ENCODE results near the gene SNX13. TPM values are rescaled to one million over a fixed set of nuclear protein-coding genes. Genes with fewer than 3 reads are reported as not detected.

Gene SNX13
- polyA plus RNA-seq, 2 of the 4 experiments (the other 2 are of a cell fraction) = 13.1 to 31.6 TPM

DNA sequence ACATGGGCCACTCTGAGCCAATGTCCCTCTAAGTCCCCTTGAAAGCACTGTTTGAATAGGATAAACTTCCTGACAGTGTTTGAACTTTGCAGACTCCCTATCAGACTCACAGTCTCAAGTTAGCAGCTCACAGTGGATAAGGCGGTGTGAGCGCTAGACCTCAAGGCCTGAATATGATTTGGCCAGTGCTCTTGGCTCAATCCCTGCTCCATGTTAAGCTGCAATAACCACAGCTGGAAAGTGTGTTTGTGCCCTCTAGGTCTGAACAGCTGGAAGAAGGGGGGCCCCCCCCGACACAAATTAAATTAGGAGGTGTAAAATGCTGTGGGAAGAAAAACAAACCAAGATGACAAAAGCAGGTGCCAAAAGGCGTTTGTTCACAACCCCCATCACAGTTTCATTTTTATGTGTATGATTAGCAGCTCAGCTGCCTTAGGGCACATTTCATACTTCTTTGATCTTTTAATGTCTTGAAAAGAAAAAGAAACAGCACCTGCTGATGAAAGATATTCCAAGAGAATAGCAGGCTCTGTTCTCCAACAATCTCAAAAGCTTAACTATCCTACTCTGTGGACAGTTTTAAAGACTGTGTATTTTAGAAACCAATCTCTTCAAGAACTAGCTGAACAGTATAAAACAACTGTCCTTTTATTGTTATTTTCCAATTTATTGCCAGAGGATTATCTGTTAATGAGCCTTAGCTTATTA is 167.6 kb downstream of the SNX13 start:
- Histone ChIP-seq H3K4me1 (peaks cover 18% of the 10 kb centered on the region; the same call in 2 of the 3 replicates), H3K9me3 (no peaks in the 10 kb centered on the region), H3K4me2 (peak overlapping the region; percentile 43; the same call in 2 of the 3 replicates), H3K27ac (peak overlapping the region in 1 of 2 experiments; percentile 16; a peak in 1 of 6 replicates), H3K4me3 (no peak overlapping the region)
- TF ChIP-seq NR3C1 (IDR thresholded peaks at IDR 0.05) = no peak
- ATAC-seq (no peak), FAIRE-seq (no peak), DNase-seq (ENCODE audit: low read depth in 1 of 2, low spot score in 1 of 2) (no peak)
- ChIA-PET POLR2A (interaction anchor here (0.5 to 0.7 kb wide), 3 partner anchors 10 to 76 kb away, joined by 3 read pairs; no protein-coding TSS in a partner anchor), CTCF (interaction anchor here (0.8 to 1.3 kb wide), 5 partner anchors 11 to 580 kb away, joined by 3 to 7 read pairs (median 3); no protein-coding TSS in a partner anchor)
- WGBS (ENCODE audit: missing lambda C conversion rate) = 67% methylated on average over 4 of the region's 4 CpGs

DNA sequence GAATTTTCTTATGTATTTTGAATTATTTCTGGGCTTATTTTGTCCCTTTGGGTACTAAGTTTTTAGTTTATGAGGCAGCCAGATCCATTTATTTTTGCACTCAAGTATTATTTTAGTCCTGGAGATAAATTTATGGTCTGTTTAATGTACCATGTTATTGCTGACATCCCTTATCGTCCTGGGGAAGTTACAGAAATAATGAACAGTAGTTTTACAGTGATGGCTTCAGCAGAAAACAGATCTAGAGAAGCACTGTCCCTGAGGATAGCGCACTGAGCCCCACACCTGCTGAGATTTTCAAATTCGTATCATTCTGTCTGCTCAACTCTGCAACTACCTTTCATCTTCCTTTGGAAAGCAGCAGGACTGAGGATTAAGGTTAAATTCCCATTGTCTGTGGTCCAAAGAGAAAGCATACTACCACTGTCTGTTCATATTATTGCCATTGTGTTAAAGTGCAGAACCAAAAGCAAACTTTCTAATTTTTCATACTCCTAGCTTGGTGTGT is 168.3 kb downstream of the SNX13 start:
- no peak for DNase-seq (ENCODE audit: low read depth in 1 of 2, low spot score in 1 of 2)
- CTCF ChIA-PET = interaction anchor here (1.1 to 1.3 kb wide), 2 partner anchors 28 to 580 kb away, joined by 3 to 7 read pairs; no protein-coding TSS in a partner anchor
- no peak overlapping the region for H3K4me3 ChIP-seq
- POLR2A ChIA-PET = interaction anchor here (0.7 kb wide), 1 partner anchor 9 kb away, joined by 3 read pairs; no protein-coding TSS in a partner anchor
- FAIRE-seq = no peak
- ATAC-seq = no peak
- no peak overlapping the region for H3K27ac ChIP-seq
- no peak overlapping the region for H3K4me2 ChIP-seq
- peaks cover 18% of the 10 kb centered on the region; the same call in 2 of the 3 replicates for H3K4me1 ChIP-seq
- TF ChIP-seq CBX2 (IDR thresholded peaks at IDR 0.05; ENCODE audit: borderline replicate concordance, low read depth) (no peak), HOXB13 (CRISPR knock-in tag; IDR thresholded peaks at IDR 0.05; ENCODE audit: low read depth) (no peak), MAZ (IDR thresholded peaks at IDR 0.05; ENCODE audit: borderline replicate concordance, low read depth, low read length) (no peak), EHF (CRISPR knock-in tag; IDR thresholded peaks at IDR 0.05) (no peak), FOXS1 (CRISPR knock-in tag; IDR thresholded peaks at IDR 0.05) (no peak), ESRRA (IDR thresholded peaks at IDR 0.05; ENCODE audit: borderline replicate concordance, low read length) (no peak), ZNF302 (CRISPR knock-in tag; IDR thresholded peaks at IDR 0.05) (no peak), MAFK (IDR thresholded peaks at IDR 0.05; ENCODE audit: partially characterized antibody) (no peak), ZFP36 (IDR thresholded peaks at IDR 0.05; ENCODE audit: borderline replicate concordance, partially characterized antibody) (no peak), POLR2A (IDR thresholded peaks at IDR 0.05; ENCODE audit: low read length) (no peak), FOSB (CRISPR knock-in tag; IDR thresholded peaks at IDR 0.05) (no peak), GATA3 (IDR thresholded peaks at IDR 0.05; ENCODE audit: borderline replicate concordance) (no peak)
- TF ChIP-seq, protein P1, sequence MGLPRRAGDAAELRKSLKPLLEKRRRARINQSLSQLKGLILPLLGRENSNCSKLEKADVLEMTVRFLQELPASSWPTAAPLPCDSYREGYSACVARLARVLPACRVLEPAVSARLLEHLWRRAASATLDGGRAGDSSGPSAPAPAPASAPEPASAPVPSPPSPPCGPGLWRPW (IDR thresholded peaks at IDR 0.05) = no peak
- no peaks in the 10 kb centered on the region for H3K9me3 ChIP-seq
- WGBS (ENCODE audit: missing lambda C conversion rate) = 70% methylated on average over 3 of the region's 3 CpGs

DNA sequence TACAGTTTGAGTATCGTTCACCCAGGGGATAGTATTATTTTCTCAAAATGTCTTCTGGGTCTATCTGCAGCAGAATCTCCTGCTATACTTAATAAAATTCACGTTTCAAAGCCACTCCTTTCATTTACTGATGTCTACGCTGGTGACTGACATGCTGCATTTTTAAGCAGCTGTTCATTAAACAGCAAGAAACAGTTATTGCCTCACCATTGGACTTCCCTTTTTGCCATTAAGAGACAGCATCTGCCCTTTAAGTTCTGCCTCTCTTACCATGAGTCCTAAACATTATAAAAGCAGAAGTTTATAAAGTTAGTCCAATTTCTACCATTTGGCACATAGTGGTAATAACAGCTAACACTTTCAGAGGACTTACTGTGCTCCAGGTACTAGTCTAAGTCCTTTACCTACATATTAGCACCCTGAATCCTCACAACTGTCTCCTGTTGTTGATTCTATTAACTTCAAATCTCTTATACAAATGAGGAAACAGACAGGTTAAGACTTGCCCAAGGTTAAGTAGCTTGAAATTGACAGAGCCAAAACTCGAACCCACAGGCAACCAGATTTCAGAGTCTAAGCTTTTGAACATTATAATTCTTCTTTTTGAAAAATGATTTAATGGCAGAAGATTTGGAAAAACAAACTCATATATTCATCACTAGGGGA is 169.5 kb downstream of the SNX13 start:
- POLR2A ChIA-PET = no interaction called here
- Histone ChIP-seq H3K4me2 (no peak overlapping the region), H3K4me3 (no peak overlapping the region), H3K27ac (no peak overlapping the region), H3K4me1 (peaks cover 18% of the 10 kb centered on the region; the same call in 2 of the 3 replicates), H3K9me3 (no peaks in the 10 kb centered on the region)
- FAIRE-seq (no peak), DNase-seq (ENCODE audit: low read depth in 1 of 2, low spot score in 1 of 2) (no peak), ATAC-seq (no peak)
- TF ChIP-seq, protein P2, sequence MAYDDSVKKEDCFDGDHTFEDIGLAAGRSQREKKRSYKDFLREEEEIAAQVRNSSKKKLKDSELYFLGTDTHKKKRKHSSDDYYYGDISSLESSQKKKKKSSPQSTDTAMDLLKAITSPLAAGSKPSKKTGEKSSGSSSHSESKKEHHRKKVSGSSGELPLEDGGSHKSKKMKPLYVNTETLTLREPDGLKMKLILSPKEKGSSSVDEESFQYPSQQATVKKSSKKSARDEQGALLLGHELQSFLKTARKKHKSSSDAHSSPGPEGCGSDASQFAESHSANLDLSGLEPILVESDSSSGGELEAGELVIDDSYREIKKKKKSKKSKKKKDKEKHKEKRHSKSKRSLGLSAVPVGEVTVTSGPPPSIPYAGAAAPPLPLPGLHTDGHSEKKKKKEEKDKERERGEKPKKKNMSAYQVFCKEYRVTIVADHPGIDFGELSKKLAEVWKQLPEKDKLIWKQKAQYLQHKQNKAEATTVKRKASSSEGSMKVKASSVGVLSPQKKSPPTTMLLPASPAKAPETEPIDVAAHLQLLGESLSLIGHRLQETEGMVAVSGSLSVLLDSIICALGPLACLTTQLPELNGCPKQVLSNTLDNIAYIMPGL (CRISPR knock-in tag; IDR thresholded peaks at IDR 0.05; ENCODE audit: borderline replicate concordance) = no peak
- no peak for TF ChIP-seq ZSCAN20 (CRISPR knock-in tag; IDR thresholded peaks at IDR 0.05)
- TF ChIP-seq MAFK (IDR thresholded peaks at IDR 0.05; ENCODE audit: partially characterized antibody) = no peak
- no peak for TF ChIP-seq NFE2L2 (conservative IDR thresholded peaks at IDR 0.05; ENCODE audit: low read length)
- no peak for TF ChIP-seq HDAC2 (IDR thresholded peaks at IDR 0.05)
- TF ChIP-seq CHD2 (IDR thresholded peaks at IDR 0.05; ENCODE audit: low read length, partially characterized antibody) = no peak
- TF ChIP-seq NR3C1 (IDR thresholded peaks at IDR 0.05) = no peak
- TF ChIP-seq CHD4 (IDR thresholded peaks at IDR 0.05; ENCODE audit: borderline replicate concordance) = no peak
- no peak for TF ChIP-seq TP53 (CRISPR knock-in tag; IDR thresholded peaks at IDR 0.05)
- TF ChIP-seq RAD21 (conservative IDR thresholded peaks at IDR 0.05 in 1 of 2, IDR thresholded peaks at IDR 0.05 in 1 of 2) = no peak
- no peak for TF ChIP-seq ESRRA (IDR thresholded peaks at IDR 0.05; ENCODE audit: borderline replicate concordance, low read length)
- TF ChIP-seq RFX5 (IDR thresholded peaks at IDR 0.05) = no peak
- TF ChIP-seq, protein P3, sequence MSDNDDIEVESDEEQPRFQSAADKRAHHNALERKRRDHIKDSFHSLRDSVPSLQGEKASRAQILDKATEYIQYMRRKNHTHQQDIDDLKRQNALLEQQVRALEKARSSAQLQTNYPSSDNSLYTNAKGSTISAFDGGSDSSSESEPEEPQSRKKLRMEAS (IDR thresholded peaks at IDR 0.05) = no peak
- TF ChIP-seq KDM1A (IDR thresholded peaks at IDR 0.05; ENCODE audit: low read depth) = no peak
- no peak for TF ChIP-seq BHLHE40 (IDR thresholded peaks at IDR 0.05; ENCODE audit: low read depth, low read length)
- TF ChIP-seq ZC3H11A (IDR thresholded peaks at IDR 0.05) = no peak
- no peak for TF ChIP-seq NPAS2 (CRISPR knock-in tag; IDR thresholded peaks at IDR 0.05; ENCODE audit: borderline replicate concordance)
- CTCF ChIA-PET = interaction anchor here (0.6 to 3.4 kb wide), 30 partner anchors 9 to 1246 kb away, joined by 3 to 25 read pairs (median 4); no protein-coding TSS in a partner anchor
- 55% methylated on average over 4 of the region's 4 CpGs for WGBS (ENCODE audit: missing lambda C conversion rate)

All from A549 (cell line).